Panc1 (cell line): Measurements from ENCODE around the gene C1QTNF4.

Experiments used
- CTCF ChIP-seq: fragments of 450-650 bp; IDR thresholded peaks from 2 replicates; pipeline ENCODE4 v1.5.1; 2017; ENCODE audit warnings: mild to moderate bottlenecking
- SIN3A ChIP-seq: IDR thresholded peaks from 2 replicates; pipeline ENCODE4 v1.6.1; 2012; ENCODE audit warnings: low read depth, mild to moderate bottlenecking, low read length, moderate library complexity, borderline replicate concordance; ENCODE audit not compliant: insufficient read depth

- TF ChIP-seq CTCF (no peak; the same call in 1 of the 2 replicates), SIN3A (no peak)
Measured at GRCh38 chr11:47553406-47553743, 40.8 kb downstream of the C1QTNF4 start.
